SK-N-SH (cell line): Measurements from ENCODE around the gene TRIM8. TPM values are rescaled to one million over a fixed set of nuclear protein-coding genes. Genes with fewer than 3 reads are reported as not detected.

ENCODE experiments used
- CTCF ChIA-PET: fragments of 300-600, 350-600 bp; formaldehyde crosslinking; extraction: SDS; loops from one replicate; lab custom pipeline; 2021; lab: Yijun Ruan, JAX
- POLR2A ChIA-PET: fragments of 350-600 bp; sonication (Branson Sonifier 250); formaldehyde crosslinking; extraction: SDS; loops from one replicate; lab custom pipeline; 2020; ENCODE audit warnings: antibody characterized with exemption, inconsistent platforms; lab: Yijun Ruan, JAX
- DNase-seq: peaks from one replicate; pipeline ENCODE4 v3.0.0; 2012
- H2AFZ ChIP-seq: fragments of 200-600 bp; sonication (generic); 2 replicates; pipeline ENCODE4 v1.8.1; 2016; ENCODE audit warnings: antibody characterized with exemption, mild to moderate bottlenecking, low read depth
- H3F3A ChIP-seq: fragments of 200-600 bp; sonication (generic); replicated peaks from 2 replicates; pipeline ENCODE3; 2016; ENCODE audit warnings: antibody characterized with exemption, mild to moderate bottlenecking; ENCODE audit not compliant: insufficient read depth
- H3K27ac ChIP-seq, 2 experiments: fragments of 200-500 bp in 1 of 2; fragments of 200-600 bp in 1 of 2; sonication (Bioruptor generic) in 1 of 2; sonication (generic), shearing (Covaris generic) in 1 of 2; 2 replicates each; pipeline versions ENCODE4 v1.5.1 to v1.6.1; 2014 to 2016; ENCODE audit warnings: low read depth in 2 of 2, inconsistent platforms in 1 of 2, low read length in 1 of 2, mild to moderate bottlenecking in 1 of 2, mixed read lengths in 1 of 2
- H3K27me3 ChIP-seq: fragments of 200-600 bp; sonication (generic), shearing (Covaris generic); 2 replicates; pipeline ENCODE4 v1.6.1; 2016; ENCODE audit warnings: mixed run types; ENCODE audit not compliant: insufficient read depth
- H3K36me3 ChIP-seq, 2 experiments: fragments of 200-500 bp in 1 of 2; fragments of 200-600 bp in 1 of 2; sonication (Bioruptor generic) in 1 of 2; sonication (generic) in 1 of 2; replicated peaks in 1 of 2; 2 replicates each; pipeline versions ENCODE3 to v1.5.1; 2014 to 2016; ENCODE audit warnings: low read length in 1 of 2, mild to moderate bottlenecking in 1 of 2; ENCODE audit not compliant: insufficient read depth in 2 of 2, control insufficient read depth in 1 of 2
- H3K4me1 ChIP-seq, 2 experiments: fragments of 200-500 bp in 1 of 2; fragments of 200-600 bp in 1 of 2; sonication (Bioruptor generic) in 1 of 2; sonication (generic), shearing (Covaris generic) in 1 of 2; 2 replicates each; pipeline versions ENCODE4 v1.5.1 to v1.6.1; 2014 to 2016; ENCODE audit warnings: low read depth in 1 of 2, low read length in 1 of 2, mixed run types in 1 of 2; ENCODE audit not compliant: insufficient read depth in 2 of 2, control insufficient read depth in 1 of 2
- H3K4me2 ChIP-seq: fragments of 200-600 bp; sonication (generic), shearing (Covaris generic); 2 replicates; pipeline ENCODE4 v1.6.1; 2017; ENCODE audit warnings: mixed run types
- H3K4me3 ChIP-seq, 2 experiments: fragments of 200-500 bp in 1 of 2; fragments of 200-600 bp in 1 of 2; sonication (Bioruptor generic) in 1 of 2; sonication (generic), shearing (Covaris generic) in 1 of 2; 2 replicates each; pipeline versions ENCODE4 v1.5.1 to v1.8.1; 2014 to 2016; ENCODE audit warnings: low read depth in 2 of 2, inconsistent platforms in 1 of 2, low read length in 1 of 2, mild to moderate bottlenecking in 1 of 2, mixed read lengths in 1 of 2, moderate library complexity in 1 of 2
- H3K79me2 ChIP-seq: fragments of 200-600 bp; sonication (generic); 2 replicates; pipeline ENCODE4 v1.8.1; 2017; ENCODE audit warnings: mild to moderate bottlenecking; ENCODE audit not compliant: insufficient read depth
- H3K9ac ChIP-seq: fragments of 200-600 bp; sonication (generic); 2 replicates; pipeline ENCODE4 v1.6.1; 2017; ENCODE audit warnings: mixed run types
- H3K9me2 ChIP-seq: fragments of 200-600 bp; sonication (generic); 2 replicates; pipeline ENCODE4 v1.6.1; 2017; ENCODE audit warnings: mixed run types
- H3K9me3 ChIP-seq: fragments of 200-600 bp; sonication (generic); 2 replicates; pipeline ENCODE4 v1.6.1; 2017; ENCODE audit warnings: mixed run types, mild to moderate bottlenecking, moderate library complexity
- H4K20me1 ChIP-seq: fragments of 200-600 bp; sonication (generic); 2 replicates; pipeline ENCODE4 v1.6.1; 2017; ENCODE audit warnings: mild to moderate bottlenecking, mixed run types; ENCODE audit not compliant: insufficient read depth
- CHD2 ChIP-seq: fragments of 150-350 bp; IDR thresholded peaks from 2 replicates; pipeline ENCODE4 v1.6.1; 2018; ENCODE audit warnings: low read length; ENCODE audit not compliant: partially characterized antibody
- EP300 ChIP-seq, 2 experiments: IDR thresholded peaks; 2 replicates each; pipeline versions ENCODE4 v1.4.0 to v1.6.1; 2012; ENCODE audit warnings: borderline replicate concordance in 1 of 2, low read depth in 1 of 2, low read length in 1 of 2
- EZH2phosphoT487 ChIP-seq: fragments of 200-600 bp; sonication (generic); IDR thresholded peaks from 2 replicates; pipeline ENCODE4 v1.6.1; 2017; ENCODE audit warnings: low read depth, mixed run types, mild to moderate bottlenecking, antibody characterized with exemption, moderate library complexity, borderline replicate concordance
- FOSL2 ChIP-seq: IDR thresholded peaks from 2 replicates; pipeline ENCODE4 v1.4.0; 2012; ENCODE audit warnings: low read depth, mild to moderate bottlenecking, moderate library complexity, borderline replicate concordance
- GABPA ChIP-seq: IDR thresholded peaks from 2 replicates; pipeline ENCODE4 v1.4.0; 2012; ENCODE audit warnings: low read depth, mild to moderate bottlenecking
- GATA2 ChIP-seq: sonication (generic); formaldehyde crosslinking; IDR thresholded peaks from 2 replicates; pipeline ENCODE4 v1.5.0; 2020; ENCODE audit warnings: mild to moderate bottlenecking, missing genetic modification reagents
- JUND ChIP-seq: IDR thresholded peaks from 2 replicates; pipeline ENCODE4 v1.4.0; 2012
- MXI1 ChIP-seq: IDR thresholded peaks from 2 replicates; pipeline ENCODE4 v1.6.1; 2012; ENCODE audit warnings: mild to moderate bottlenecking, low read depth, low read length, improper control_type of control experiment
- NFIC ChIP-seq: IDR thresholded peaks from 2 replicates; pipeline ENCODE4 v1.4.0; 2012; ENCODE audit warnings: borderline replicate concordance
- RCOR1 ChIP-seq: fragments of 150-350 bp; IDR thresholded peaks from 2 replicates; pipeline ENCODE4 v1.6.1; 2017; ENCODE audit warnings: antibody characterized with exemption, low read length
- RFX5 ChIP-seq: IDR thresholded peaks from 2 replicates; pipeline ENCODE4 v1.6.1; 2012; ENCODE audit warnings: mild to moderate bottlenecking, improper control_type of control experiment, low read length
- TCF12 ChIP-seq: IDR thresholded peaks from 2 replicates; pipeline ENCODE4 v1.4.0; 2012
- TEAD4 ChIP-seq: IDR thresholded peaks from 2 replicates; pipeline ENCODE4 v1.4.0; 2012; ENCODE audit warnings: mild to moderate bottlenecking, borderline replicate concordance; ENCODE audit not compliant: insufficient read depth
- YY1 ChIP-seq: IDR thresholded peaks from 2 replicates; pipeline ENCODE4 v1.4.0; 2012; ENCODE audit warnings: low read depth, mild to moderate bottlenecking
- WGBS: methylation state at CpG from one replicate; pipeline ENCODE4 v1.1.6; 2017; ENCODE audit warnings: low lambda C conversion rate; 5-methylcytosine and 5-hydroxymethylcytosine counted together
- polyA plus RNA-seq, 3 experiments: library from polyadenylated mRNA; depleted of rRNA; stranded (reverse); fragments of >200 nt; gene quantifications; 2 replicates each; pipeline ENCODE4 v1.2.3, GENCODE V29; 2012
- TF ChIP-seq, protein P1 (sequence below): IDR thresholded peaks from 2 replicates; pipeline ENCODE4 v1.4.0; 2012; ENCODE audit warnings: low read depth, borderline replicate concordance
- TF ChIP-seq, protein P2 (sequence below): IDR thresholded peaks from 2 replicates; pipeline ENCODE4 v1.4.0; 2012; ENCODE audit warnings: low read depth, borderline replicate concordance

The TRIM8 gene
- polyA plus RNA-seq, 1 of the 3 experiments (the other 2 are of a cell fraction): 108 TPM

DNA sequence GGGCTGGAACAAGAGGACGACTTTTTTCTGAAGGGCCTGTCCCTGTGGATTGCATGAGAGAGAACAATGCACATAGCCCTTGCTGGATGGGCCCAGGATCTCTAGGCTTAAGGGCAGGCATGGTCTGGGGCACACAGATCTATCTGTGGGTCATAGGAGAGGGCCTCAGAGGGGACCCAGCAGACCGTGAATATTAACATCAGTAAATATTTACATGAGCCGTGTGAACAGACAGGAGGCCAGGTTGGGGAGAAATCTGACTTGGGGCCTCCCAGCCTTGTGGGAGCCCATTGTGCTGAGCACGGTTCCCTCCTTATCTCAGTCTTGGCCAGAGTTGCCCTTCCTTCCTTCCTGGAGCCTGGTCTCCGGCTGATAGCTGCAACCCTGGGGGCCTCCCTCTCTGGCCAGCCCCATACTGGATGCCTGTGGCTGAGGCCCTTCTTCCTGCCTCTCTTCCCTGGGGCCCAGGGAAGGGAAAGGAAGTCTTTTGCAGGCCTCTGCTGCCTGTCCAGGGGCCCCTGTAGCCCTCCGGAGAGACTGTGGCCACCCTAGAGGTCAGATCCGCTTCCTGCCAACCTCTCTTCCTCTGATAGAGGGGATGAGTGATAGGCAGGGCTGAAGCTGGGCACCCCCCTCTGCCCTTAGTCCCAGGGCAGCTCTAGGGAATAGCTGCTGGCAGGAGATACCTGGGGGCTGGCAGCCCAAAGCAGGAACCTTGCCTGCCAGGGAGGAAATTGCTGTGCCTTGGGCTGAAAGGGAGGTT, 44.5 kb upstream of the TRIM8 start (continued):
- TF ChIP-seq EZH2phosphoT487 (no peak), RCOR1 (no peak)
- TF ChIP-seq, protein P1, sequence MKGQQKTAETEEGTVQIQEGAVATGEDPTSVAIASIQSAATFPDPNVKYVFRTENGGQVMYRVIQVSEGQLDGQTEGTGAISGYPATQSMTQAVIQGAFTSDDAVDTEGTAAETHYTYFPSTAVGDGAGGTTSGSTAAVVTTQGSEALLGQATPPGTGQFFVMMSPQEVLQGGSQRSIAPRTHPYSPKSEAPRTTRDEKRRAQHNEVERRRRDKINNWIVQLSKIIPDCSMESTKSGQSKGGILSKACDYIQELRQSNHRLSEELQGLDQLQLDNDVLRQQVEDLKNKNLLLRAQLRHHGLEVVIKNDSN: no peak

DNA sequence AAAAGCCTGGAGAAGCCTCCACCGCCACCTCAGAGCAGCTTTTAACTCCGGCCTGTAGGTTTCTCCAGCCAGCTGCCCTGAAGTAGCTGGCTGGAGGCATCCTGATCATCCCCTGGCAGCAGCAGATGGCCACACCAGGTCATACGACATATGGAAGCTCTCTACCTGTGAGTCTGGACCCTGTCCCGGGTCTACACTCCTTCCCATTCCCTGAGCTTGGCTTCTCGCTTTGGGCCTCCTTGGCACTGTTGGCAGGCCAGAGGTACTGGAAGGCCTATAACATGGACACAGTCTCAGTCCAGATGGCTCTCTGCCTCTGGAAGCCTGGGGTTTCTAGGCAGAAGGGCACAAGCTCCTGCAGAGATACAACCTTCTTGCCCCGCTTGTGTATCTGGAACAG, 43.5 kb upstream of the TRIM8 start:
- H3K36me3 ChIP-seq: peaks cover 0 to 25% of the 10 kb centered on the region in 2 experiments
- ChIA-PET CTCF (interaction anchor here (2.0 to 3.6 kb wide), 2 partner anchors 17 to 44 kb away, joined by 8 to 16 read pairs; partner anchors contain the start of gene TRIM8), POLR2A (no interaction called here)
- H3K9me3 ChIP-seq: no peaks in the 10 kb centered on the region
- H4K20me1 ChIP-seq: no peaks in the 10 kb centered on the region
- peaks cover 17% of the 10 kb centered on the region for H3F3A ChIP-seq
- H3K4me3 ChIP-seq: no peak overlapping the region
- no peak overlapping the region for H3K4me2 ChIP-seq
- H3K27ac ChIP-seq: no peak overlapping the region
- H3K9me2 ChIP-seq: no peaks in the 10 kb centered on the region
- peaks cover 0 to 25% of the 10 kb centered on the region in 2 experiments; a peak in 3 of 4 replicates for H3K4me1 ChIP-seq
- 90% methylated on average over 6 of the region's 6 CpGs for WGBS
- H3K9ac ChIP-seq: no peak overlapping the region
- TF ChIP-seq, protein P2, sequence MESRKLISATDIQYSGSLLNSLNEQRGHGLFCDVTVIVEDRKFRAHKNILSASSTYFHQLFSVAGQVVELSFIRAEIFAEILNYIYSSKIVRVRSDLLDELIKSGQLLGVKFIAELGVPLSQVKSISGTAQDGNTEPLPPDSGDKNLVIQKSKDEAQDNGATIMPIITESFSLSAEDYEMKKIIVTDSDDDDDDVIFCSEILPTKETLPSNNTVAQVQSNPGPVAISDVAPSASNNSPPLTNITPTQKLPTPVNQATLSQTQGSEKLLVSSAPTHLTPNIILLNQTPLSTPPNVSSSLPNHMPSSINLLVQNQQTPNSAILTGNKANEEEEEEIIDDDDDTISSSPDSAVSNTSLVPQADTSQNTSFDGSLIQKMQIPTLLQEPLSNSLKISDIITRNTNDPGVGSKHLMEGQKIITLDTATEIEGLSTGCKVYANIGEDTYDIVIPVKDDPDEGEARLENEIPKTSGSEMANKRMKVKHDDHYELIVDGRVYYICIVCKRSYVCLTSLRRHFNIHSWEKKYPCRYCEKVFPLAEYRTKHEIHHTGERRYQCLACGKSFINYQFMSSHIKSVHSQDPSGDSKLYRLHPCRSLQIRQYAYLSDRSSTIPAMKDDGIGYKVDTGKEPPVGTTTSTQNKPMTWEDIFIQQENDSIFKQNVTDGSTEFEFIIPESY: no peak
- TF ChIP-seq GATA2 (CRISPR knock-in tag) (no peak), FOSL2 (no peak), JUND (no peak), GABPA (no peak), NFIC (no peak), MXI1 (no peak), YY1 (no peak), RFX5 (no peak), EP300 (IDR thresholded peaks at IDR 0.05; ENCODE audit: borderline replicate concordance in 1 of 2, low read depth in 1 of 2, low read length in 1 of 2) (no peak), TCF12 (no peak), TEAD4 (no peak), CHD2 (no peak)
- no peak overlapping the region for H2AFZ ChIP-seq
- no peaks in the 10 kb centered on the region for H3K27me3 ChIP-seq
- DNase-seq: no peak
- H3K79me2 ChIP-seq: no peaks in the 10 kb centered on the region
